ENCODE measurements around the gene ANK2.

Gene ANK2

DNA sequence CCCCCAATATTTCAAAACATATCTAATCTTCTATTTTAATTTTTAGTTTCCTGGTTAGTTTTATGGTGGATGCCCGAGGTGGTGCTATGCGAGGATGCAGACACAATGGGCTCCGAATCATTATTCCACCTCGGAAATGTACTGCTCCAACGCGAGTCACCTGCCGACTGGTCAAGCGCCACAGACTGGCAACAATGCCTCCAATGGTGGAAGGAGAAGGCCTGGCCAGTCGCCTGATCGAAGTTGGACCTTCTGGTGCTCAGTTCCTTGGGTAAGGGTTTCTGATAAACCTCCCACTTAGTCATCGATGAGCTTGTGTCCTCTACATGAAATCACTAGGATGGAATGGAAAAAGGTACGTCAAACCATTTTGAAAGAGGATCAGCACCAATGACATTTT is 280.7 kb downstream of the ANK2 start:
- DNase-seq: no peak

GRCh38 chr4:113331811-113332210 is 282.4 kb downstream of the ANK2 start:
- no peak for DNase-seq

DNA sequence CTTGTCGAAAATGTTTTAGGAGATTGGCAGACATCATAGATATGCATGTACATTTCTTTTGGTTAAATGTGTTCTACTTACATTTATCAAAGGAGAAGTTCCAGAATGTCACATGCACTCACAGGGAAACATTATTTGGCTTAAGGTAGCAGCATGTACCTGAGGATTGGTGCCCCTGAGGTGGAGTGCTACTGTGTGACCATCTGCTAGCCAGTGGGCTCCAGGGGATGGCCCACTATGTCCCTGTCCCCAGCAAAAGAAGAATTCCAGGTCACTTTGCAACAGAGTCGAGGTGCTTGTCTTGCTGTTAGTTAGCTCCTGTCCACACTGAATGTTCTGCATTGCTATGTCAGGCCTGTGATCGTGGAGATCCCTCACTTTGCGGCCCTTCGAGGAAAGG is 283.2 kb downstream of the ANK2 start:
- no peak for DNase-seq

GRCh38 chr4:113335746-113336145 is 286.3 kb downstream of the ANK2 start:
- no peak for DNase-seq

GRCh38 chr4:113336556-113336955 is 287.1 kb downstream of the ANK2 start:
- no peak for DNase-seq

GRCh38 chr4:113339430-113339813 is 290.0 kb downstream of the ANK2 start:
- no peak for DNase-seq

DNA sequence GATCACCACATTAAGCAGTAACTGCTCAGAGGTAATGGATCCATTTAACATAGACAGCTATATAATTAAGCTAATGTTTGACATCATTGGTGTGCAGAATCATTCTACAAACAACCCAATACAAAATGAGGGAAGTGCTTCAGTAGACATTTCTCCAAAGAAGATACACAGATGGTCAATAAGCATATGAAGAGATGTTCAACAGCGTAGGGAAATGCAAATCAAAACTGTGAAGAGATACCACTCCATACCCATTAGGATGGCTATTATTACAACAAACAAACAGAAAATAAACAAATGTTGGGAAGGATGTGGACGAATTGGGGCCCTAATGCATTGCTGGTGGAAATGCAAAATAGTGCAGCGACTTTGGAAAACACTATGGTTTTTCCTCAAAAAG is 294.6 kb downstream of the ANK2 start:
- DNase-seq: no peak

DNA sequence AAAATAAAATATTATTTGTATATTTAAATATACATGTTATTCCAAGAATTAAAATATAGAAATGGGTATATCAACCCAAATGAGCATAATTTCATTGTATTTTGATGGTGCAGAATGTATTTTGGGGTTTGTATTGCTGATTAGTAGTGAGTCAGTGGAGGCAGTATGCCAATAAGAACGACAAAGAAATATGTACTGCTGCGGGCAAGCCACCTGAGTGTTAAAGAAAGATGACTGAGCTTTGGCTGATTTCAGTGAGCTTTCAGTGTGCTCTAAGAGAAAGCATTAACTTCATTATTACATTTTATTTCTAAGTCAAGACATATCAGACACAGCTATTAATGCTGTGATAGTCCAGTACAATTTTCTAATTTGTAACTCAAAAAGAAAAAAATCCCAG is 297.8 kb downstream of the ANK2 start:
- DNase-seq: no peak

- DNase-seq: no peak
Measured at GRCh38 chr4:113349430-113349829, 300.0 kb downstream of the ANK2 start.

- no peak for DNase-seq
Measured at GRCh38 chr4:113350576-113350975, 301.1 kb downstream of the ANK2 start.

GRCh38 chr4:113355550-113356371 is 306.3 kb downstream of the ANK2 start:
- DNase-seq: peak in 2 of 56 donors; percentile 4 to 55

- no peak for DNase-seq
Measured at GRCh38 chr4:113356453-113356852, 307.0 kb downstream of the ANK2 start.

GRCh38 chr4:113358784-113359183 is 309.3 kb downstream of the ANK2 start:
- DNase-seq: no peak

DNA sequence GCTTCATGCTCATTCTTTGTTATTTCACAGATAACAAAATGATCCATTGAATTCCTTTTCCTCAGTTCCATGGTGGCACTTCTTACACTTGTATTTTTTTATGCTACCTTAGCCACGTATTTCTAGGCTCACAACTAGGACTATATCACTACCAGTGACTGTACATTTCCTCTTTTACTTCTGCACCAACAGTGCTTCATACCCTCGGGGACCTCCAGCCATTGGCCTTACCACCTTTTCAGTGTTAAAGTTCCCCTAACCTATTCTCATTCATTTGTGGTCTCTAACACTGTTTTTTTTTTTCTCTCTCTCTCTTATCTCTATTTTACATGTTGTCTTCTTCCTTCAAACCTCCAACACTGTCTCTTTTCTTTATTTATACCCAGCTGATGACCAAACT is 315.9 kb downstream of the ANK2 start:
- no peak for DNase-seq

DNA sequence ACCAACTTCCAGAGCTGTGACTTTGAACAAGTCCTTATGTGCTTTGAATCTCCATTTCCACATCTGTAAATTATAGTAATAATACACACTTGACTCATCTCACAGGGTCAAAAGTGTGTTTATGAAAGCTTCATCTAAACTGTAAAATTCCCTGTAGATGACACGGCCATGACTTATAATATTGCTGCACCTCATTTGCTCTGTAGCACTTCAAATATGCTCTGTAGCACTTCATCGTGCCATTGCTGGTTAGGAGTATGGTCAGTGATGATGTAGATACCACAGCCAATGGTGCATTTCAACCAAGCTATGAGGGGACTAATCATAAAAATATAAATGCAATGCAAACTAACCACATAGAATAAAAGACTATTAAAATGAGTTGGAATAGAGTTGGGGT is 318.6 kb downstream of the ANK2 start:
- no peak for DNase-seq

DNA sequence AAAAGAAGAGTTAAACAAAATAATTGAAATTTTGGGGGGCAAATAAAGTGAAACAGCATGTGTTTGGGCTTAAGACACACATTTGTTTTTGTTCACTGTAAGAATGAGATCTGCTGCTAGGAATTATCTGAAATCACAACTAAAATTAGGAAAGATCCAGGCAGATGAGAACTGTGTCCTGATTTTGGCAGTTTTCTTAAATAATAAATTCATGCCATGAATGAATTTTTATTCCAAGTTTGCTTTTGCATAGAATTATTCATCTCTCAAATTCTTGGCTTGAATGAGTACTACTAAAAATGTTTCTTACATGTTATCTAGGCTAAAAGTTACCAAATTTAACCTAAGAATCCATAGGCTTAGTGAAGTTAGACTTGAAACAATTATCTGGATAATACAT is 321.7 kb downstream of the ANK2 start:
- DNase-seq: no peak

GRCh38 chr4:113375964-113376666 is 326.7 kb downstream of the ANK2 start:
- DNase-seq: no peak

- DNase-seq: no peak
Measured at GRCh38 chr4:113378836-113379235, 329.4 kb downstream of the ANK2 start.

- DNase-seq: no peak
Measured at GRCh38 chr4:113382704-113383103, 333.3 kb downstream of the ANK2 start.

- no peak for DNase-seq
Measured at GRCh38 chr4:113383111-113383785, 333.8 kb downstream of the ANK2 start.

DNA sequence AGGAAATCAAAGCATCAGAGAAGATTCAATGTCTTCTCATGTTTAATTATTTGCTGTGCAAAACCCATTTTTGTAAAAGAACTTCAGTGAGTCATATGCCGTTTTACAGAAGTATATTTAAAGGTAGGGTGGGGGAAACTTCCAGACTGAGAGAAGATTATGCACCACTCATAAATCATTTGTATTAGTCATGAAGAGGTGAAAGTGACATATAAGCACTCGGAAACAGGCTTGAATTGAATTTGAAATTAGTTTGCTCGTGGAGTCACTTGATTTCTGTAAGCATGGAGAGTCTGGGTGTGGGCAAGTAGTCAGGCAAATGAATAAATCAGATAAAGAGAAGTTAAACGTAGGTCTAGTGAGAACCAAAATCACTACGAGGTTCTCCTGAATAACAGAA is 335.1 kb downstream of the ANK2 start:
- no peak for DNase-seq

DNA sequence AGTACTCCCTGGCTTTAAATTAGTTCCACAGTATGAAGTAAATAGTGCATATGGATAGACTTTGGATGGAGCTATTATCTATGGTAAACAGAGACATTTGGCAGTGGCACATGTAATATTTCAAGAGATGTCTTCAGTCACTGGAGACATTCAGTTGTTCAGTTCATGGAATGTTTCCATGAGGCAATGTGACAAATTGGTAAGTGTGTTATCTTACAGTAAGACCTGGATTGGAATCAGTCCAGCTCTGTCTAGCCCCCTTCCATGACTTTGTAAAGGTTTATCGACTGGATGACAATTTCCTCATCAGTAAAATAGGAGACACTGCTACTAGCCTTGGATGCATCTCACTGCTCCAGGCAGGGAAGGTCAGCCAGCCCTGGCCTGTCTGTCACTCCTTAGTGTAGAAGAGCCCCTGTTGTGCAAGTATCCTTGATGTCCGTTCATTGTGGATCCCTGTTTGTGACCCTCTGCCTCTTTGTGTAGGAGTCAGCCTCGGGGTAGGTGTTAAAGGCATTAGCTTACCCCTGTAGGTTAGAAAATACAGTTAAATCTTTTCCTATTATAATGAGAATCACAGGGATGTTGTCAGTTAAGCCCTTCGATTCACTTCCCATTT is 335.9 kb downstream of the ANK2 start:
- no peak for DNase-seq

Data from amygdala (tissue), 56 donors.